PC-3 (cell line): Measurements from ENCODE around the gene ISLR2. TPM values are rescaled to one million over a fixed set of nuclear protein-coding genes. Genes with fewer than 3 reads are reported as not detected.
A peak's percentile ranks its signal among the peaks of the same experiment; 100 is the strongest.

ENCODE experiments used
- ATAC-seq: fragments of 200-7000 bp; cut with Tn5 transposase; 2 replicates; pipeline ENCODE4 v1.9.1; 2020; ENCODE audit warnings: mild to moderate bottlenecking, moderate library complexity
- BruUV-seq: library from RNA; stranded (reverse); fragments of 400-500 nt; replicated peaks from 2 replicates; lab custom pipeline; 2021; lab: Mats Ljungman, UMichigan
- CTCF ChIA-PET: fragments of 300-600 bp; sonication (Branson Sonifier 250); formaldehyde crosslinking; loops from one replicate; lab custom pipeline; 2022; ENCODE audit warnings: antibody characterized with exemption; lab: Charles Lee
- POLR2A ChIA-PET: fragments of 300-600 bp; sonication (Branson Sonifier 250); formaldehyde crosslinking; loops from one replicate; lab custom pipeline; 2022; ENCODE audit warnings: antibody characterized with exemption; ENCODE audit not compliant: unreplicated experiment; lab: Charles Lee
- DNase-seq: peaks from one replicate; pipeline ENCODE4 v3.0.0-alpha.2; 2015
- H2AFZ ChIP-seq: fragments of 300-600 bp; sonication (generic); 2 replicates; pipeline ENCODE4 v1.6.0; 2016; ENCODE audit warnings: antibody characterized with exemption, low read length
- H3F3A ChIP-seq: fragments of 300-600 bp; sonication (generic); one replicate; pipeline ENCODE4 v1.6.0; 2017; ENCODE audit warnings: antibody characterized with exemption, low read length, control low read depth, mild to moderate bottlenecking; ENCODE audit not compliant: unreplicated experiment
- H3K27ac ChIP-seq: fragments of 300-600 bp; sonication (generic); 2 replicates; pipeline ENCODE4 v1.5.1; 2016; ENCODE audit warnings: mild to moderate bottlenecking, low read length
- H3K27me3 ChIP-seq: fragments of 300-600 bp; sonication (generic); 2 replicates; pipeline ENCODE4 v1.6.1; 2016; ENCODE audit warnings: low read length, mixed read lengths
- H3K36me3 ChIP-seq: fragments of 300-600 bp; sonication (generic); 2 replicates; pipeline ENCODE4 v1.6.1; 2016; ENCODE audit warnings: low read depth, mixed run types, low read length, mixed read lengths
- H3K4me1 ChIP-seq: fragments of 300-600 bp; sonication (generic); 2 replicates; pipeline ENCODE4 v1.5.1; 2016; ENCODE audit warnings: low read length; ENCODE audit not compliant: insufficient read depth
- H3K4me2 ChIP-seq: fragments of 300-600 bp; sonication (generic); 2 replicates; pipeline ENCODE4 v1.6.0; 2016; ENCODE audit warnings: low read length
- H3K4me3 ChIP-seq: fragments of 300-600 bp; sonication (generic); 2 replicates; pipeline ENCODE4 v1.5.1; 2016; ENCODE audit warnings: mild to moderate bottlenecking, low read length, mixed read lengths
- H3K79me2 ChIP-seq: fragments of 300-600 bp; sonication (generic); 2 replicates; pipeline ENCODE4 v1.6.1; 2017; ENCODE audit warnings: low read length, mixed read lengths
- H3K9ac ChIP-seq: fragments of 300-600 bp; sonication (generic); 2 replicates; pipeline ENCODE4 v1.6.0; 2016; ENCODE audit warnings: mild to moderate bottlenecking, low read length
- H3K9me2 ChIP-seq: fragments of 300-600 bp; sonication (generic); replicated peaks from 2 replicates; pipeline ENCODE4 v1.6.1; 2016; ENCODE audit warnings: mixed run types, low read length, mixed read lengths
- H3K9me3 ChIP-seq: fragments of 300-600 bp; sonication (generic); 2 replicates; pipeline ENCODE4 v1.6.1; 2016; ENCODE audit warnings: low read length, mixed read lengths
- H4K20me1 ChIP-seq: fragments of 300-600 bp; sonication (generic); 2 replicates; pipeline ENCODE4 v1.6.1; 2016; ENCODE audit warnings: low read length, mixed read lengths
- EZH2 ChIP-seq: fragments of 300-600 bp; sonication (generic); IDR thresholded peaks from one replicate; pipeline ENCODE4 v1.6.1; 2017; ENCODE audit warnings: antibody characterized with exemption, mild to moderate bottlenecking, low read length; ENCODE audit not compliant: unreplicated experiment
- EZH2phosphoT487 ChIP-seq: fragments of 300-600 bp; sonication (generic); IDR thresholded peaks from 2 replicates; pipeline ENCODE4 v1.6.1; 2018; ENCODE audit warnings: mild to moderate bottlenecking, antibody characterized with exemption, low read length, borderline replicate concordance
- intact Hi-C: fragments of 100-400 bp; cut with micrococcal nuclease; formaldehyde crosslinking; loops from 2 replicates; pipeline ENCODE4 v1.9.0; 2023
- total RNA-seq: library from RNA; depleted of rRNA; stranded (reverse); fragments of >200 nt; gene quantifications from 2 replicates; pipeline ENCODE4 v1.2.3, GENCODE V29; 2014
- TF ChIP-seq, protein P1 (sequence below): fragments of 300-600 bp; sonication (generic); conservative IDR thresholded peaks from 2 replicates; pipeline ENCODE4 v1.5.1; 2017; ENCODE audit warnings: antibody characterized with exemption, low read depth, mild to moderate bottlenecking, low read length

Gene ISLR2
- total RNA-seq, 1 experiment from 2014 or later: 0.22 TPM

GRCh38 chr15:74127954-74128784 is 2.2 kb upstream of the ISLR2 start:
- no peaks in the 10 kb centered on the region for H4K20me1 ChIP-seq
- ChIA-PET POLR2A (no interaction called here), CTCF (interaction anchor here (0.5 to 1.7 kb wide), 8 partner anchors 10 to 194 kb away, joined by 3 to 18 read pairs (median 4); no protein-coding TSS in a partner anchor)
- no TSS peak for BruUV-seq
- H3K9ac ChIP-seq: no peak overlapping the region
- H3F3A ChIP-seq: no peaks in the 10 kb centered on the region
- H3K9me2 ChIP-seq: no peaks in the 10 kb centered on the region
- H3K79me2 ChIP-seq: no peaks in the 10 kb centered on the region
- intact Hi-C loops: loop anchor here (1.0 to 5.0 kb wide), 2 partner anchors 179 to 194 kb away; no protein-coding TSS in a partner anchor
- H2AFZ ChIP-seq: peak overlapping the region; percentile 71
- H3K27ac ChIP-seq: no peak overlapping the region
- H3K4me2 ChIP-seq: peak overlapping the region; percentile 97
- H3K9me3 ChIP-seq: no peaks in the 10 kb centered on the region
- peak overlapping the region; percentile 68 for H3K4me3 ChIP-seq
- peaks cover 65% of the 10 kb centered on the region for H3K27me3 ChIP-seq
- no peaks in the 10 kb centered on the region for H3K36me3 ChIP-seq
- peak; percentile 56 for ATAC-seq
- peaks cover 4% of the 10 kb centered on the region; the same call in 1 of the 2 replicates for H3K4me1 ChIP-seq
- DNase-seq: no peak
- TF ChIP-seq, protein P1, sequence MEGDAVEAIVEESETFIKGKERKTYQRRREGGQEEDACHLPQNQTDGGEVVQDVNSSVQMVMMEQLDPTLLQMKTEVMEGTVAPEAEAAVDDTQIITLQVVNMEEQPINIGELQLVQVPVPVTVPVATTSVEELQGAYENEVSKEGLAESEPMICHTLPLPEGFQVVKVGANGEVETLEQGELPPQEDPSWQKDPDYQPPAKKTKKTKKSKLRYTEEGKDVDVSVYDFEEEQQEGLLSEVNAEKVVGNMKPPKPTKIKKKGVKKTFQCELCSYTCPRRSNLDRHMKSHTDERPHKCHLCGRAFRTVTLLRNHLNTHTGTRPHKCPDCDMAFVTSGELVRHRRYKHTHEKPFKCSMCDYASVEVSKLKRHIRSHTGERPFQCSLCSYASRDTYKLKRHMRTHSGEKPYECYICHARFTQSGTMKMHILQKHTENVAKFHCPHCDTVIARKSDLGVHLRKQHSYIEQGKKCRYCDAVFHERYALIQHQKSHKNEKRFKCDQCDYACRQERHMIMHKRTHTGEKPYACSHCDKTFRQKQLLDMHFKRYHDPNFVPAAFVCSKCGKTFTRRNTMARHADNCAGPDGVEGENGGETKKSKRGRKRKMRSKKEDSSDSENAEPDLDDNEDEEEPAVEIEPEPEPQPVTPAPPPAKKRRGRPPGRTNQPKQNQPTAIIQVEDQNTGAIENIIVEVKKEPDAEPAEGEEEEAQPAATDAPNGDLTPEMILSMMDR: no peak
- TF ChIP-seq EZH2phosphoT487 (no peak), EZH2 (peak; percentile 69)

- Histone ChIP-seq H2AFZ (peak overlapping the region; percentile 71; the same call in 1 of the 2 replicates), H3K4me3 (peak overlapping the region; percentile 68), H3K27me3 (peaks cover 57% of the 10 kb centered on the region), H3K9me3 (no peaks in the 10 kb centered on the region), H3K36me3 (no peaks in the 10 kb centered on the region), H3K4me1 (peaks cover 4% of the 10 kb centered on the region; the same call in 1 of the 2 replicates), H3K79me2 (no peaks in the 10 kb centered on the region), H3K9ac (no peak overlapping the region), H3K4me2 (peak overlapping the region; percentile 97), H4K20me1 (no peaks in the 10 kb centered on the region), H3K9me2 (no peaks in the 10 kb centered on the region), H3K27ac (no peak overlapping the region), H3F3A (no peaks in the 10 kb centered on the region)
- TF ChIP-seq EZH2phosphoT487 (no peak; the same call in 1 of the 2 replicates), EZH2 (no peak)
- TF ChIP-seq, protein P1: no peak
- ATAC-seq: no peak
- ChIA-PET CTCF (interaction anchor here (0.5 to 1.7 kb wide), 9 partner anchors 9 to 193 kb away, joined by 3 to 18 read pairs (median 4); no protein-coding TSS in a partner anchor), POLR2A (no interaction called here)
- DNase-seq: no peak
- BruUV-seq: no TSS peak
- intact Hi-C loops: loop anchor here (5.0 kb wide), 1 partner anchor 193 kb away; no protein-coding TSS in a partner anchor
These were observed 1.4 kb upstream of the ISLR2 start for GRCh38 chr15:74128785-74129585.
